Stimulated activated CD4-positive, alpha-beta T cell treated with anti-CD3 and anti-CD28 coated beads, Interleukin-4, amount 100 ng/mL, for 1 hour (primary cell): ENCODE data around the gene IGSF3.
"Not testable (repeated sequence)": the region's sequence is repeated elsewhere in the genome, so short reads cannot be mapped to it uniquely, and the experiment has no call there.

Source experiments
- DNase-seq: peaks from one replicate; pipeline ENCODE4 v3.0.0-alpha.2; 2020

IGSF3 gene

GRCh38 chr1:116627357-116627756 lies 40.2 kb downstream of the IGSF3 start:
- not testable (repeated sequence) for DNase-seq

- DNase-seq, result not testable (repeated sequence)
Measured at GRCh38 chr1:116626915-116627314, 40.6 kb downstream of the IGSF3 start.

- DNase-seq, result not testable (repeated sequence)
Measured at GRCh38 chr1:116625155-116625554, 42.4 kb downstream of the IGSF3 start.

DNA sequence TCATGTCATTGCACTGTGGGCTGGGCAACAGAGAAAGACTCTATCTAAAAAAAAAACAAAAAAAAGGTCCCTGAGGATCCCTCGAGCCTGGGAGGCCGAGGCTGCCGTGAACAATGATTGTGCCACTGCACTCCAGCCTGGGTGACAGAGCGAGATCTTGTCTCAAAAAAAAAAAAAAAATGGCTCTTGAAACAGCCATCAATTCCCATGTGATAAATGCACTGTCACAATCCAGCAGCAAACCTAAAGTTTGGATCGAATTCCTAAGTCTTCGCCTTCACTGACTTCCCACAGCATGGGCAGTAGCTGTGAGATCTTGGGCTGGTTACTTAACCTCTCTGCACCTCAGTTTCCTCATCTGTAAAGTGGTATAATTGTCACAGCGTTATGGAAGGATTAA lies 43.5 kb downstream of the IGSF3 start:
- no peak for DNase-seq

DNA sequence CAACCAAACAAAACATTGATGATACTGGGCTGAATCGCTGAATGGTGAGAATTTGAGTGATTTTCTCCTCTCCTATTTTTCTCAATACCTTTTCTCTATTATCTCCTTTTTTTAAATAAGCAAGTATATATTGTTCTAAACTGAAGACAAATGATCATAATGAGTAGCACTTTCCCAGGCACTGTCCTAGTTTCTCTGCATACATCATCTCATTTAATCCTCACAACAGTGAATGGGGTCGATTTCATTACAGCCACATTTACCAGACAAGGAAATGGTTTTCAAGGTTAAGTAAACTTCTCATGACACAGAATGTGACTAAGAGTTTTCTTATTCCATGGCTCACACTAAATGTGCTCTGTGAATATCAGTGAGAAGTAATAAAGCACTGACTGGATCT lies 45.0 kb downstream of the IGSF3 start:
- DNase-seq, result not testable (repeated sequence)

GRCh38 chr1:116621756-116622155 lies 45.8 kb downstream of the IGSF3 start:
- DNase-seq, result not testable (repeated sequence)

GRCh38 chr1:116620392-116620791 lies 47.1 kb downstream of the IGSF3 start:
- DNase-seq, result not testable (repeated sequence)

- DNase-seq, result not testable (repeated sequence)
Measured at GRCh38 chr1:116619106-116619505, 48.4 kb downstream of the IGSF3 start.

GRCh38 chr1:116617808-116618207 lies 49.7 kb downstream of the IGSF3 start:
- DNase-seq, result not testable (repeated sequence)

GRCh38 chr1:116613825-116614224 lies 53.7 kb downstream of the IGSF3 start:
- DNase-seq, result not testable (repeated sequence)

GRCh38 chr1:116609801-116610371 lies 57.6 kb downstream of the IGSF3 start:
- not testable (repeated sequence) for DNase-seq

GRCh38 chr1:116608841-116609240 lies 58.7 kb downstream of the IGSF3 start:
- not testable (repeated sequence) for DNase-seq

GRCh38 chr1:116608151-116608550 lies 59.4 kb downstream of the IGSF3 start:
- not testable (repeated sequence) for DNase-seq

DNA sequence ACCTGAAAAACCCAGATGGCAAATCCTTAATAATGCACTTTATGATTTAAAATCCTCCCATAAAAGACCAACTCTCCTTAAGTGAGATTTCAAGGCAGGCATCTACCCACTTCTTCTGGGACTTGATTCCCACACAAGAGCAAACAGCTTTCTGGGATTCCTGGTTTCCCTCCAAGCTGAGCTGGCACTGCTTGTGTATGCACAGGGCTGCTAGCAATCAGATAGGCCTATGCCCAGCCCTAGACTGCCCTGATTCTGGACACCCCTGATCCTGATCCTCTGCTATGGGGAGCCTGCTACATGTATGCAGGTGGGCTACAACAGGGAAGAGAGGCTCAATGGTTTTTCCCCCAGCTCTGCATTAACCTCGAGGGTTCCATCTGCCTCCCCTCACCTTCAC lies 60.1 kb downstream of the IGSF3 start:
- DNase-seq, result not testable (repeated sequence)

DNA sequence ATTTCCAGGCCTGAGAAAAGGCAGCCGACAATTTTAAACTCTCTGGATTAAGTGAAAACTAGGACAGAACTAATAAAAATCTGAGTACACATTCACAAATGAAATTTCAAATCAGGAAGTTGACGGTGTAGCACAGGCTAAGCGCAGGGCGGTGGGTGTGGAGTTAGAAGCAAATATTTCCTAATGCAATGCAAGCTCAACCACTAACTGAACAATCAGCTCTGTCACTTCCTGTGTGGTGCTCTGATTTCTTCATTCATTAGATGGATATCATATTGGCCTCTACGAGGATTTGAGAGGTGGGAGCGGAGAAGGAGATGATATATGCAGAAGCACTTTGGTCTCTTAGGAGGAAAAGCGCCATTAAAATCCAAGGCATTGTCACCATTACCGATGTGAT lies 61.5 kb downstream of the IGSF3 start:
- DNase-seq, result not testable (repeated sequence)

GRCh38 chr1:116605315-116605714 lies 62.2 kb downstream of the IGSF3 start:
- DNase-seq, result no peak

DNA sequence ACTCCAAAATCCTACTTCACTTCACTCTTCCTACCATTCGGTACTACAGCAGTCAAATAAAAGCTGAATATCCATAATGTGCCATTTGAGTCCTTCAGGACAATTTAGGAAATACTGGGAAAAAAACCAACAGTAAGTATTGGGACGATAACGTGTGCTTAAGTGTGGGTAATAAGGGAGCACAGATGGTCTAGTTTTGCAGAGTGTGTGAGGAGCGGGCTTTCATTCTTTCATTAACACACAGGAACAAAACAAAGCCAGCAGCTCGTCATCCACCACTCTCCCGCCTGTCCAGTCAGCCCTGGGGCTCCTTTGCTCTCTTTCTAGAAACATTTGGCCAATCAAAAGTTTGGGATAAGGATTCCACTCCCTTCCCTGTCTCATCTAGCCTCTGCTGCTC lies 63.1 kb downstream of the IGSF3 start:
- DNase-seq, result not testable (repeated sequence)

DNA sequence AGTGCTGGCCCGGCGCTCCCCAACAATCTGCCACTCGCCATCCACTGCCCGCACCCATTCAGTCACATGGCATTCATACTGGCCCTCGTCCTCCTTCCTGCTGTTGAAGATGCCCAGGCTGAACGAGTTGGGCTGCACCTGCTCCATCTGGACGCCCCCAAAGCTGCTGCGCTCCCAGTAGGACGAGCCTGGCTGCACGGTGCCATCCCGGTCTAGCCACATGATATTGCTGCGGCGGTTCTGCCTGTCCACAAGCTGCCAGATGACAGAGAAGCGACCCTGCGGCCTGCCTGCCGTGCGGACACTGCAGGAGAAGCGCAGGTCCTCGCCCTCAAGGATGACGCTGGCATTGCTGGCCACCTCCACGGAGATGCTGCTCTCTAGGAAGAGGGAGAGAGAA lies 63.9 kb downstream of the IGSF3 start:
- DNase-seq, result not testable (repeated sequence)

DNA sequence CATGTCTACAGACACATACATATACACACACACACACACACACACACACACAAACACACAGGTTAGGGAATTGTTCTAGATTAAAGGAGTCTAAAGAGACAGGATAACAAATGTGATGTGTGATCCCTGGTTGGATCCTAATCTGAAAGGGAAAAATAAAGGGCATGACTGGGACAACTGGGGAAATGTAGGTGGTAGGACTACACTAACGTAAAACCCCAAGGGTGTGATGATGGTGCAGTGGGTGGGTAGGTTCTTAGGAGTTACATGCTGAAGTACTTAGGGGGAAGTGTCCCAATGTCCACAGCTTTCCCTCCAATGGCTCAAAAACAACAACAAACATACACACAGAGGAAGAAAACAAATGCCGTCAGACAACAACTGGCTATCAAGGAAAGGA lies 68.2 kb downstream of the IGSF3 start:
- DNase-seq, result not testable (repeated sequence)

GRCh38 chr1:116598420-116599036 lies 69.0 kb downstream of the IGSF3 start:
- not testable (repeated sequence) for DNase-seq

DNA sequence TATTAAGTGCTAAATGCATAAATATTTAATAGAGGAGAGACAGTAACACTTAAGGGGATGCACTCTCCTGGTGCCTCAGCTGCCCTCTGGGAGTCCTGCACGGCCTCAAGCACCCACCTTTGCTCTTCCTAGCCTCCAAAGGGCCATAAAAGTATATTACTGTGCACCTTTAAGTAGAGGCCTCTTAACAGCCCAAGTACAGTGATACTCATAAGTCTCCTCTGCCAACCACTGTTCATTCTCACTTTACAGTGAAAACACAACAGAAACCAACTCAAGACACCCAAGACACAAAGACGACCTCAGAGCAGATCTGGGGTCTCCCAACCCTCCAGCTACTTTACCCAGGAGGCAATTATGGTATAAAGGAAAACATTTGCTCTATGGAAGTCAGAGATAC lies 70.1 kb downstream of the IGSF3 start:
- not testable (repeated sequence) for DNase-seq

GRCh38 chr1:116596742-116597307 lies 70.7 kb downstream of the IGSF3 start:
- DNase-seq, result not testable (repeated sequence)

DNA sequence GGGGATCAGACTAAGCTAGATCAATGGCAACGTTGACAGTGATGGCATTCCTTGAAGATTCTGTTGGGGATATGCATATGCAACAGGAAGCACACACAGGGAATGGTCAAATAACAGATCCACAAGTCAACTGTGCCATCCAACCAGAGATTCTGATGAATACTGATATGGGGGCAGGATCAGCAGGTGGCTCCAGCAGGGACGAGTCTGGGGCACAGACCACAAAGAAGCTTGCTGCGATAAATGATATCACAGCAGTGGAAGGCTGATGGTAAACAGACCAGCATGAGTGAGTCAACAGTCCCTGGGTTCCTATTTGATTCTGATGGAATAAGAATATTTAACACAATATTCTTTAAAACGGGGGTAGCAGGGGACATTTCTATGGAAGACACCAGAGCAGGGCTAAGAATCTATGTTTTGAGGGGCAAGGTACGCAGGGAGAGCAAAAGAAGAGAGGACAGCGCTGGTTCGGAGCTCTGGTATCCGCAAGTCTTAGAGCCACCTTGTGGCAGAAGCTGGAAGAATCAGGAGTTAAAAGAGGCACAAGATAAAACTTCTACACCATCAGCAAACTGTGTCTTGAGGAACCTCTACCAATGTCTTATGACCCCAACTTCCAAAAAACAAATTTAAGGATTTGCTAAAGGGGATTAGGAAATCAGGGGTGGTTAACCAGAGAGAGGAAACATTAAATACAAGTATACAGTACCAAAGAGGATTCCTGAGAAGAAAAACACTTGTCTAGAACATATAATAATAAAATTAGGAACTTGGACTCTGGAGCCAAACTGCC lies 71.4 kb downstream of the IGSF3 start:
- peak; percentile 20 for DNase-seq
